Smooth muscle cell (in vitro differentiated cells): ENCODE data around the gene SP140. TPM values are rescaled to one million over a fixed set of nuclear protein-coding genes. Genes with fewer than 3 reads are reported as not detected.
A peak's percentile ranks its signal among the peaks of the same experiment; 100 is the strongest.

ENCODE experiments used
- DNase-seq: peaks from one replicate; lab custom pipeline; 2025; ENCODE audit not compliant: unreplicated experiment; lab: John Stamatoyannopoulos, UW
- H2AFZ ChIP-seq: fragments of 200-600 bp; sonication (generic); 2 replicates; pipeline ENCODE4 v1.6.0; 2016; ENCODE audit warnings: antibody characterized with exemption, low read depth, mild to moderate bottlenecking
- H3F3A ChIP-seq: fragments of 200-600 bp; sonication (generic); 2 replicates; pipeline ENCODE4 v1.6.0; 2017; ENCODE audit warnings: antibody characterized with exemption, low read depth
- H3K27ac ChIP-seq: fragments of 200-600 bp; sonication (generic); 2 replicates; pipeline ENCODE4 v1.5.1; 2016; ENCODE audit warnings: low read depth, mild to moderate bottlenecking
- H3K27me3 ChIP-seq: fragments of 200-600 bp; sonication (generic); 2 replicates; pipeline ENCODE4 v1.6.1; 2016; ENCODE audit warnings: low read depth, mild to moderate bottlenecking
- H3K36me3 ChIP-seq: fragments of 200-600 bp; sonication (generic); 2 replicates; pipeline ENCODE4 v1.5.1; 2016; ENCODE audit warnings: low read depth
- H3K4me1 ChIP-seq: fragments of 200-600 bp; sonication (generic); 2 replicates; pipeline ENCODE4 v1.5.1; 2016; ENCODE audit warnings: low read depth
- H3K4me2 ChIP-seq: fragments of 200-600 bp; sonication (generic); 2 replicates; pipeline ENCODE4 v1.6.0; 2016; ENCODE audit warnings: mild to moderate bottlenecking
- H3K4me3 ChIP-seq: fragments of 200-600 bp; sonication (generic); 2 replicates; pipeline ENCODE4 v1.5.1; 2016; ENCODE audit warnings: mild to moderate bottlenecking
- H3K79me2 ChIP-seq: fragments of 200-600 bp; sonication (generic); 2 replicates; pipeline ENCODE4 v1.6.0; 2016; ENCODE audit warnings: low read depth, mild to moderate bottlenecking
- H3K9ac ChIP-seq: fragments of 200-600 bp; sonication (generic); 2 replicates; pipeline ENCODE4 v1.6.0; 2016; ENCODE audit warnings: low read depth
- H3K9me3 ChIP-seq: fragments of 200-600 bp; sonication (generic); replicated peaks from 2 replicates; pipeline ENCODE4 v1.5.1; 2016; ENCODE audit warnings: low read depth
- H4K20me1 ChIP-seq: fragments of 200-600 bp; sonication (generic); 2 replicates; pipeline ENCODE4 v1.6.0; 2016; ENCODE audit warnings: low read depth
- WGBS: methylation state at CpG from one replicate; pipeline ENCODE4 v1.1.7; 2016; ENCODE audit warnings: low lambda C conversion rate; 5-methylcytosine and 5-hydroxymethylcytosine counted together
- polyA plus RNA-seq: library from polyadenylated mRNA; unstranded; fragments of >200 nt; fragmentation: Nextera tagmentation; extraction: Ambion mirVana; gene quantifications from 2 replicates; pipeline ENCODE4 v1.2.1, GENCODE V29; 2016
- total RNA-seq: library from RNA; depleted of rRNA; stranded (reverse); fragments of >200 nt; gene quantifications from 2 replicates; pipeline ENCODE4 v1.2.3, GENCODE V29; 2014
- TF ChIP-seq, protein P1 (sequence below): fragments of 200-600 bp; sonication (generic); IDR thresholded peaks from 2 replicates; pipeline ENCODE4 v1.5.1; 2017; ENCODE audit warnings: borderline replicate concordance, mild to moderate bottlenecking, antibody characterized with exemption; ENCODE audit not compliant: insufficient read depth, poor library complexity, severe bottlenecking

The SP140 gene
- total and polyA plus RNA-seq, 2 experiments from 2014 or later, result 0.04 TPM; not detected in 1

DNA sequence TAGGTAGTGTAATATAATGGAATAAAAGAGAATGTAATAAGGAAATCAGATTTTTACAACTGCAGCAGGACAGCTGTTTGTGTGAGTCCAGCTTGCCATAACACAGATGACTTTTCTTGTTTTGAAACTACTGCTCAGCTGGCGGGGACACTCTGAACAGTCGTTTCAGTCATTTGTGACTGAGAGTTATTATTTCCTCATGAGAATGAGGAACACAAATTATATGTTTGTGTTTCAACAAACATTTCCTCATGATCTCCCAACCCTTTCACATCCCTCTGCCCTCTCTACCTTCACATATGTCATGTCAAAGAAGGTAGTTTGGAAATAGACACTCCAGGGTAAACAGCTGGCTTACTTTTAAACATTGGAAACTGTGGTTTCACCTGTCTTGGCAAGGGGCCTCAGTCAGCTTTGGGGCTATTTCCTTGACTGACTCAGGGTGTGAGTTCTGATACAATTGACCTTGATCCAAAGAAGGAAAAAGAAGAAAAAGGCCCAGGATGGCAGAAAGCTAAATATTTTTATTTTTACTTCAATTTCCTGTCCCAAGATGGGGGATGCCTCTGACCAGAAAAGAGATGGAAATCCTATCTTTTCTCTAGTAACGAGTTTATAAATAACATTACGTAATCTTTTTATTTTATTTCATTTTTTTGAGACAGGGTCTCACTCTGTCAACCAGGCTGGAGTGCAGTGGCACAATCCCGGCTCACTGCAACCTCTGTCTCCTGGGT, 102.0 kb downstream of the SP140 start:
- Histone ChIP-seq H3K9ac (peak overlapping the region; percentile 39), H3F3A (no peaks in the 10 kb centered on the region), H3K27ac (no peak overlapping the region), H3K27me3 (no peaks in the 10 kb centered on the region), H3K4me2 (peak overlapping the region; percentile 63), H3K4me3 (peak overlapping the region; percentile 40), H3K36me3 (no peaks in the 10 kb centered on the region), H4K20me1 (no peaks in the 10 kb centered on the region), H2AFZ (peak overlapping the region; percentile 96), H3K9me3 (no peaks in the 10 kb centered on the region), H3K4me1 (no peaks in the 10 kb centered on the region), H3K79me2 (no peaks in the 10 kb centered on the region)
- TF ChIP-seq, protein P1, sequence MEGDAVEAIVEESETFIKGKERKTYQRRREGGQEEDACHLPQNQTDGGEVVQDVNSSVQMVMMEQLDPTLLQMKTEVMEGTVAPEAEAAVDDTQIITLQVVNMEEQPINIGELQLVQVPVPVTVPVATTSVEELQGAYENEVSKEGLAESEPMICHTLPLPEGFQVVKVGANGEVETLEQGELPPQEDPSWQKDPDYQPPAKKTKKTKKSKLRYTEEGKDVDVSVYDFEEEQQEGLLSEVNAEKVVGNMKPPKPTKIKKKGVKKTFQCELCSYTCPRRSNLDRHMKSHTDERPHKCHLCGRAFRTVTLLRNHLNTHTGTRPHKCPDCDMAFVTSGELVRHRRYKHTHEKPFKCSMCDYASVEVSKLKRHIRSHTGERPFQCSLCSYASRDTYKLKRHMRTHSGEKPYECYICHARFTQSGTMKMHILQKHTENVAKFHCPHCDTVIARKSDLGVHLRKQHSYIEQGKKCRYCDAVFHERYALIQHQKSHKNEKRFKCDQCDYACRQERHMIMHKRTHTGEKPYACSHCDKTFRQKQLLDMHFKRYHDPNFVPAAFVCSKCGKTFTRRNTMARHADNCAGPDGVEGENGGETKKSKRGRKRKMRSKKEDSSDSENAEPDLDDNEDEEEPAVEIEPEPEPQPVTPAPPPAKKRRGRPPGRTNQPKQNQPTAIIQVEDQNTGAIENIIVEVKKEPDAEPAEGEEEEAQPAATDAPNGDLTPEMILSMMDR, result no peak
- no peak for DNase-seq
- WGBS, result 92% methylated on average over 5 of the region's 5 CpGs

DNA sequence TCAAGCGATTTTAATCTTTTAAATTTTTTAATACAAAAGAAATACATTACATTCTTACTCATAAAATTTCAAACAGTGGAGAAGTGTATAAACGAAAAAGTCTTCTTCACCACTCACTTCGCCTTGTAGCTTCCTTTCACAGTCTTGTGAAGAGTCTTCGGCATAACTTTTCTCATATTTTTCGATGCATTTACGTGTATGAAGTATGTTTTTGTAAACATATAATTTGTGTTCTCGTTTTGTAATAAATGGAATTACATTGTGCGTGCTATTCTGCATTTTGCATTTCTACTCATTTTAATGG, 102.6 kb downstream of the SP140 start:
- Histone ChIP-seq H3K79me2 (no peaks in the 10 kb centered on the region), H3K4me3 (peak overlapping the region; percentile 40), H3K9ac (no peak overlapping the region), H3K4me1 (no peaks in the 10 kb centered on the region), H3K9me3 (no peaks in the 10 kb centered on the region), H3K4me2 (no peak overlapping the region), H2AFZ (no peak overlapping the region), H3F3A (no peaks in the 10 kb centered on the region), H3K36me3 (no peaks in the 10 kb centered on the region), H4K20me1 (no peaks in the 10 kb centered on the region), H3K27ac (no peak overlapping the region), H3K27me3 (no peaks in the 10 kb centered on the region)
- TF ChIP-seq, protein P1, result no peak
- 94% methylated on average over 8 of the region's 8 CpGs for WGBS
- DNase-seq, result no peak

DNA sequence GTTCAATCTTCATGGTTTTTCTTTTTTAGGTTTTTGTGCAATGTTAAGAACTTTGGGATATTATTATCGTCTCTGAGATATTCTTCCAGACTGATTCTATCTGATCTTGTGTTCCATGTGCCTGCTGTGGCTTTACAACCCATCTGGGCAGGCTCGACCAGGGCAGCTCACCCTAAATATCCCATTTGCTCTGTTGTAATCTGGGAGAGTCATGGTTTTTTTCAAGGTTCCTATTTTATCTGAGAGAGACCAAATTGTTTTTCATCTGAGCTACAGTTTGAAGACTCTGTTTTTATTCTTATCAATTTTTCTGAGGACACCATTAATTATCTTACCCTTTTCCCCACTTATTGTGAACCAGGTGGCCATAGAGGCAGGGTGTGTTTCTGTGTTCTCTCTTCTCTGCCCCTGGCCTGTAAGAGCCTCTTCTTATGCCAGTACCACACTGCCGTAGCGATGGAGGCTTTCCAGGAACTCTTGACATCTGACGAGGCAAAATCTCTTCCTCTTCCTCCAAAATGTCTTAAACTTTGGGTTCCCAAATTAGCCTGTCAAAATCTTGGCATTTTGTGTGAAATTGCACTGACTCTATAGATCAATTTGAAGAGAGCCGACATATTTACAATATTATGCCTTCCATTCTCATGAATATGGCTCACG, 104.5 kb downstream of the SP140 start:
- no peaks in the 10 kb centered on the region for H3F3A ChIP-seq
- H3K27ac ChIP-seq, result no peak overlapping the region
- no peaks in the 10 kb centered on the region for H4K20me1 ChIP-seq
- no peak overlapping the region for H3K4me3 ChIP-seq
- no peak overlapping the region for H2AFZ ChIP-seq
- no peak overlapping the region for H3K4me2 ChIP-seq
- no peaks in the 10 kb centered on the region for H3K36me3 ChIP-seq
- H3K9ac ChIP-seq, result no peak overlapping the region
- 94% methylated on average over 7 of the region's 7 CpGs for WGBS
- no peaks in the 10 kb centered on the region for H3K27me3 ChIP-seq
- H3K79me2 ChIP-seq, result no peaks in the 10 kb centered on the region
- no peaks in the 10 kb centered on the region for H3K9me3 ChIP-seq
- TF ChIP-seq, protein P1, result no peak
- no peaks in the 10 kb centered on the region for H3K4me1 ChIP-seq
- DNase-seq, result no peak
